Measurements from ENCODE around the gene PTPRZ1. TPM values are rescaled to one million over a fixed set of nuclear protein-coding genes. Genes with fewer than 3 reads are reported as not detected.

The PTPRZ1 gene
- total RNA-seq, 1 donor from 2014 or later = 11.4 TPM

GRCh38 chr7:122054393-122054792 is 181.4 kb downstream of the PTPRZ1 start:
- no peak for DNase-seq
- TF ChIP-seq CTCF (IDR thresholded peaks at IDR 0.05; ENCODE audit: partially characterized antibody, unreplicated experiment) = no peak
- Mint-ChIP-seq H3K4me1 (ENCODE audit: low read depth, unreplicated experiment) (no peaks in the 10 kb centered on the region), H3K27me3 (ENCODE audit: unreplicated experiment) (no peaks in the 10 kb centered on the region), H3K4me3 (ENCODE audit: unreplicated experiment) (no peak overlapping the region), H3K27ac (ENCODE audit: unreplicated experiment) (no peak overlapping the region), H3K36me3 (ENCODE audit: unreplicated experiment) (no peaks in the 10 kb centered on the region), H3K9me3 (ENCODE audit: unreplicated experiment) (no peaks in the 10 kb centered on the region)

DNA sequence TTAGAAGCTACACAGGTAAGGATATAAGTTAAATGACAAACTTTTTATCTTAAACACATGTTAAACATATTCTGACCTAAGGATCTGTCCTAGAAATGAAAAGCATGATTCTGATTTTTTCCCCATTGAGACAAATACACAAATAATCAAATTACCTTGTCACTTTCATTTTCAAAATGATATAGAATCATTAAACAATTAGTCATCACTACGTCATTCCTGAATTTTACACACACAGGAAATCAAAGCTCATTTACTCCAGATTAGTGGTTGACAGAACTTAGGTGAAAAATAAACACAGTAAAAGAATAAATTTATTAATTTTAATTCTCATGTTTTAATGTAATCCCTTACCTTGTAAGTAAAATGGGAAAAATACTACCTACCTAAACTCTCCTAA is 182.1 kb downstream of the PTPRZ1 start:
- TF ChIP-seq CTCF (IDR thresholded peaks at IDR 0.05; ENCODE audit: partially characterized antibody, unreplicated experiment) = no peak
- H3K36me3 Mint-ChIP-seq (ENCODE audit: unreplicated experiment) = no peaks in the 10 kb centered on the region
- no peaks in the 10 kb centered on the region for H3K4me1 Mint-ChIP-seq (ENCODE audit: low read depth, unreplicated experiment)
- no peaks in the 10 kb centered on the region for H3K9me3 Mint-ChIP-seq (ENCODE audit: unreplicated experiment)
- H3K27me3 Mint-ChIP-seq (ENCODE audit: unreplicated experiment) = no peaks in the 10 kb centered on the region
- H3K27ac Mint-ChIP-seq (ENCODE audit: unreplicated experiment) = no peak overlapping the region
- H3K4me3 Mint-ChIP-seq (ENCODE audit: unreplicated experiment) = no peak overlapping the region
- DNase-seq = no peak

- H3K4me3 Mint-ChIP-seq (ENCODE audit: unreplicated experiment) = no peak overlapping the region
- H3K4me1 Mint-ChIP-seq (ENCODE audit: low read depth, unreplicated experiment) = no peaks in the 10 kb centered on the region
- no peak for DNase-seq
- no peaks in the 10 kb centered on the region for H3K36me3 Mint-ChIP-seq (ENCODE audit: unreplicated experiment)
- TF ChIP-seq CTCF (IDR thresholded peaks at IDR 0.05; ENCODE audit: partially characterized antibody, unreplicated experiment) = no peak
- no peaks in the 10 kb centered on the region for H3K9me3 Mint-ChIP-seq (ENCODE audit: unreplicated experiment)
- no peak overlapping the region for H3K27ac Mint-ChIP-seq (ENCODE audit: unreplicated experiment)
- no peaks in the 10 kb centered on the region for H3K27me3 Mint-ChIP-seq (ENCODE audit: unreplicated experiment)
Observed at GRCh38 chr7:122056977-122057376, 184.0 kb downstream of the PTPRZ1 start.

GRCh38 chr7:122059542-122059941 is 186.6 kb downstream of the PTPRZ1 start:
- H3K36me3 Mint-ChIP-seq (ENCODE audit: unreplicated experiment) = no peaks in the 10 kb centered on the region
- H3K4me3 Mint-ChIP-seq (ENCODE audit: unreplicated experiment) = no peak overlapping the region
- no peak overlapping the region for H3K27ac Mint-ChIP-seq (ENCODE audit: unreplicated experiment)
- H3K4me1 Mint-ChIP-seq (ENCODE audit: low read depth, unreplicated experiment) = no peaks in the 10 kb centered on the region
- DNase-seq = no peak
- H3K9me3 Mint-ChIP-seq (ENCODE audit: unreplicated experiment) = no peaks in the 10 kb centered on the region
- no peak for TF ChIP-seq CTCF (IDR thresholded peaks at IDR 0.05; ENCODE audit: partially characterized antibody, unreplicated experiment)
- no peaks in the 10 kb centered on the region for H3K27me3 Mint-ChIP-seq (ENCODE audit: unreplicated experiment)

DNA sequence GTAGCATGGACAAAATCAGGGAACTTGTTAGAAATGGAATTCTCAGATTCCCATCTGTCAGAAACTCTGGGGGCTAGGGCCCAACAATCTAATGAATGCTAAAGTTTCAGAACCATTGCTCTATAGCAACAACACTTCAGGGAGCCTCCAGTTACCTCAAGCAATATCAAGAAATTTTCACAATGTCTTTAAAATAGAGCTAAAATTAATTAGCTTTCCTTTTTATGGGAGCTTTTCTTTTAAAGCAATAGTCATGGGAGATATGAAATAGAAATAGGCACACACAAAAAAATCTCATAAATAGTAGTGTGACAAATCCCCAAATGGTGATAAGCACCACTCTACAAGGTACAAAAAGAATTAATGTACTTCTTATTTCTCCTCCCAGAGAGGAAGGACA is 190.2 kb downstream of the PTPRZ1 start:
- Mint-ChIP-seq H3K9me3 (ENCODE audit: unreplicated experiment) (no peaks in the 10 kb centered on the region), H3K27ac (ENCODE audit: unreplicated experiment) (no peak overlapping the region), H3K36me3 (ENCODE audit: unreplicated experiment) (no peaks in the 10 kb centered on the region), H3K4me3 (ENCODE audit: unreplicated experiment) (no peak overlapping the region), H3K27me3 (ENCODE audit: unreplicated experiment) (no peaks in the 10 kb centered on the region), H3K4me1 (ENCODE audit: low read depth, unreplicated experiment) (no peaks in the 10 kb centered on the region)
- no peak for TF ChIP-seq CTCF (IDR thresholded peaks at IDR 0.05; ENCODE audit: partially characterized antibody, unreplicated experiment)
- no peak for DNase-seq

Measured in glutamatergic neuron (in vitro differentiated cells).